K562 (cell line): ENCODE results near the gene TMEM120A. TPM values are rescaled to one million over a fixed set of nuclear protein-coding genes. Genes with fewer than 3 reads are reported as not detected.

Experiments used
- BMI1 ChIP-seq: fragments of 150-350 bp; IDR thresholded peaks from 2 replicates; pipeline ENCODE4 v1.6.1; 2014; ENCODE audit warnings: low read length
- CHCHD3 ChIP-seq: fragments of 250-450 bp; sonication (Bioruptor Pico); IDR thresholded peaks from 2 replicates; pipeline ENCODE4 v2.1.2; 2022; ENCODE audit warnings: mild to moderate bottlenecking
- GABPA ChIP-seq: fragments of 200-800 bp; sonication (Bioruptor generic); conservative IDR thresholded peaks from 2 replicates; pipeline ENCODE4 v1.6.1; 2016; ENCODE audit warnings: low read depth, missing genetic modification characterization, missing compliant biosample characterization
- PPARD ChIP-seq: fragments of 250-450 bp; sonication (Bioruptor Pico); IDR thresholded peaks from 2 replicates; pipeline ENCODE4 v1.8.0; 2022; ENCODE audit warnings: inconsistent platforms, mild to moderate bottlenecking, moderate library complexity
- RREB1 ChIP-seq: fragments of 250-450 bp; sonication (Bioruptor Pico); IDR thresholded peaks from 2 replicates; pipeline ENCODE4 v1.4.0; 2020
- TAF9B ChIP-seq: fragments of 450-650 bp; IDR thresholded peaks from 2 replicates; pipeline ENCODE4 v1.6.1; 2018; ENCODE audit warnings: mild to moderate bottlenecking; ENCODE audit not compliant: partially characterized antibody
- TCF7L2 ChIP-seq: fragments of 150-350 bp; IDR thresholded peaks from 2 replicates; pipeline ENCODE4 v1.6.1; 2016; ENCODE audit warnings: low read depth, mild to moderate bottlenecking, low read length, moderate library complexity
- ZNF695 ChIP-seq: fragments of 450-650 bp; formaldehyde crosslinking; IDR thresholded peaks from 2 replicates; pipeline ENCODE4 v1.4.0; 2020; ENCODE audit warnings: mild to moderate bottlenecking, moderate library complexity
- polyA plus RNA-seq, 8 experiments: library from polyadenylated mRNA; depleted of rRNA in 4 of 8; stranded (reverse) in 5 of 8; unstranded in 3 of 8; fragments of >200 nt; fragmentation: Nextera tagmentation in 2 of 8; fragmentation: Illumina TruSeq in 1 of 8; extraction: Ambion mirVana in 2 of 8; extraction: Trizol in 1 of 8; gene quantifications; 2 replicates each; pipeline versions ENCODE4 v1.2.1 to v1.2.3, GENCODE V29; 2011 to 2014; ENCODE audit warnings: inconsistent platforms in 1 of 8, missing spikeins in 1 of 8
- total RNA-seq, 7 experiments: library from RNA; depleted of rRNA in 6 of 7; stranded (reverse); fragments of >200 nt in 6 of 7; fragmentation: Illumina TruSeq in 2 of 7; extraction: Trizol in 2 of 7; gene quantifications; 2 replicates each; pipeline versions ENCODE4 v1.2.1 to v1.2.3, GENCODE V29; 2011 to 2021; ENCODE audit warnings: low replicate concordance in 1 of 7
- TF ChIP-seq, protein P1 (sequence below): fragments of 250-450 bp; sonication (Bioruptor Pico); IDR thresholded peaks from 2 replicates; pipeline ENCODE4 v1.8.0; 2021; ENCODE audit warnings: moderate library complexity, mild to moderate bottlenecking, inconsistent platforms
- TF ChIP-seq, protein P2 (sequence below): fragments of 450-650 bp; IDR thresholded peaks from 2 replicates; pipeline ENCODE4 v1.6.1; 2018; ENCODE audit not compliant: partially characterized antibody

Gene TMEM120A
- total and polyA plus RNA-seq, 9 of the 15 experiments (the other 6 are each of a cell fraction or from before 2014, with no cell fraction given), result 2.3 to 90.2 (median 22.9) TPM

DNA sequence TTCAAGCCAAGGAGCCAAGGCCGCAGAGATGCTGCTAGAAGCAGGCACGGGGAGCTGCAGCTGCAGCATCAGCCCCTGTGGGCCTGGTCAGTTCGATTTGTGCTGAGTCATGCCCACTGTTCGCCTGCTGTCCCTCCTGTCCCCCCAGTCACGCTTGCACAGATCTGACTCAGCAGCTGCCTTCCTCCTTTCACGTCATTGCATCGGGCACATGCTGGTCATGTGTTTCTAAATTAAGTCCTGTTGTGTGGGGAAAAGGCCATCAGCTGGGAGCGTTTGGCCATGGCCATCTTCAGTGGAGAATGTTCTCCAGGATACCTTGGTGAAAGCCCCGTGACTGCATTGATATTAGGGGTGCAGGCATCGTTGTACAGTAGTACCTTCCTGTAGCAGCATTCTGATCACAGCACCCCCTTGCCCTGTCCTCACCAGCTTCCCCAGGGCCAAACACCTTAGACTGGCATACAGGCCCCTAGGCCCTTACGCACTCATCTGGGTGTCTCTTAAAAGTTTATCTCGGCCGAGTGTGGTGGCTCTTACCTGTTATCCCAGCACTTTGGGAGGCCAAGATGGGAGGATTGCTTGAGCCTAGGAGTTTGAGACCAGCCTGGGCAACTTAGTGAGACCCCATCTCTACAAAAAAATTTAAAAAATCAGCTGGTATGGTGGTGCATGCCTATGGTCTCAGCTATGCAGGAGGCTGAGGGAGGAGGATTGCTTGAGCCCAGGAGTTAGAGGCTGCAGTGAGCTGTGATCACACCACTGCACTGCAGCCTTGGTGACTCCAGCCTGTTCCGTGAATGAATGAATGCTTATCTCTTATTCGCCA, 56.2 kb downstream of the TMEM120A start (continued):
- peak; percentile 94 for TF ChIP-seq RREB1 (CRISPR knock-in tag)
- peak; percentile 99 for TF ChIP-seq TAF9B
- no peak for TF ChIP-seq PPARD (CRISPR knock-in tag)
- no peak for TF ChIP-seq BMI1
- no peak for TF ChIP-seq CHCHD3 (CRISPR knock-in tag)
- peak; percentile 37; the same call in 1 of the 2 replicates for TF ChIP-seq GABPA (tag)
- TF ChIP-seq, protein P1, sequence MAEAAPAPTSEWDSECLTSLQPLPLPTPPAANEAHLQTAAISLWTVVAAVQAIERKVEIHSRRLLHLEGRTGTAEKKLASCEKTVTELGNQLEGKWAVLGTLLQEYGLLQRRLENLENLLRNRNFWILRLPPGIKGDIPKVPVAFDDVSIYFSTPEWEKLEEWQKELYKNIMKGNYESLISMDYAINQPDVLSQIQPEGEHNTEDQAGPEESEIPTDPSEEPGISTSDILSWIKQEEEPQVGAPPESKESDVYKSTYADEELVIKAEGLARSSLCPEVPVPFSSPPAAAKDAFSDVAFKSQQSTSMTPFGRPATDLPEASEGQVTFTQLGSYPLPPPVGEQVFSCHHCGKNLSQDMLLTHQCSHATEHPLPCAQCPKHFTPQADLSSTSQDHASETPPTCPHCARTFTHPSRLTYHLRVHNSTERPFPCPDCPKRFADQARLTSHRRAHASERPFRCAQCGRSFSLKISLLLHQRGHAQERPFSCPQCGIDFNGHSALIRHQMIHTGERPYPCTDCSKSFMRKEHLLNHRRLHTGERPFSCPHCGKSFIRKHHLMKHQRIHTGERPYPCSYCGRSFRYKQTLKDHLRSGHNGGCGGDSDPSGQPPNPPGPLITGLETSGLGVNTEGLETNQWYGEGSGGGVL (CRISPR knock-in tag), result no peak
- TF ChIP-seq, protein P2, sequence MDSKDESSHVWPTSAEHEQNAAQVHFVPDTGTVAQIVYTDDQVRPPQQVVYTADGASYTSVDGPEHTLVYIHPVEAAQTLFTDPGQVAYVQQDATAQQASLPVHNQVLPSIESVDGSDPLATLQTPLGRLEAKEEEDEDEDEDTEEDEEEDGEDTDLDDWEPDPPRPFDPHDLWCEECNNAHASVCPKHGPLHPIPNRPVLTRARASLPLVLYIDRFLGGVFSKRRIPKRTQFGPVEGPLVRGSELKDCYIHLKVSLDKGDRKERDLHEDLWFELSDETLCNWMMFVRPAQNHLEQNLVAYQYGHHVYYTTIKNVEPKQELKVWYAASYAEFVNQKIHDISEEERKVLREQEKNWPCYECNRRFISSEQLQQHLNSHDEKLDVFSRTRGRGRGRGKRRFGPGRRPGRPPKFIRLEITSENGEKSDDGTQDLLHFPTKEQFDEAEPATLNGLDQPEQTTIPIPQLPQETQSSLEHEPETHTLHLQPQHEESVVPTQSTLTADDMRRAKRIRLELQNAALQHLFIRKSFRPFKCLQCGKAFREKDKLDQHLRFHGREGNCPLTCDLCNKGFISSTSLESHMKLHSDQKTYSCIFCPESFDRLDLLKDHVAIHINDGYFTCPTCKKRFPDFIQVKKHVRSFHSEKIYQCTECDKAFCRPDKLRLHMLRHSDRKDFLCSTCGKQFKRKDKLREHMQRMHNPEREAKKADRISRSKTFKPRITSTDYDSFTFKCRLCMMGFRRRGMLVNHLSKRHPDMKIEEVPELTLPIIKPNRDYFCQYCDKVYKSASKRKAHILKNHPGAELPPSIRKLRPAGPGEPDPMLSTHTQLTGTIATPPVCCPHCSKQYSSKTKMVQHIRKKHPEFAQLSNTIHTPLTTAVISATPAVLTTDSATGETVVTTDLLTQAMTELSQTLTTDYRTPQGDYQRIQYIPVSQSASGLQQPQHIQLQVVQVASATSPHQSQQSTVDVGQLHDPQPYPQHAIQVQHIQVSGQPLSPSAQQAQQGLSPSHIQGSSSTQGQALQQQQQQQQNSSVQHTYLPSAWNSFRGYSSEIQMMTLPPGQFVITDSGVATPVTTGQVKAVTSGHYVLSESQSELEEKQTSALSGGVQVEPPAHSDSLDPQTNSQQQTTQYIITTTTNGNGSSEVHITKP, result peak; percentile 35
- TF ChIP-seq ZNF695, result no peak
- TF ChIP-seq TCF7L2, result no peak
